ENCODE data around the gene CFHR4. TPM values are rescaled to one million over a fixed set of nuclear protein-coding genes. Genes with fewer than 3 reads are reported as not detected.

The CFHR4 gene
- total and polyA plus RNA-seq, 2 of the 4 experiments (the other 2 are of a cell fraction), result not detected

DNA sequence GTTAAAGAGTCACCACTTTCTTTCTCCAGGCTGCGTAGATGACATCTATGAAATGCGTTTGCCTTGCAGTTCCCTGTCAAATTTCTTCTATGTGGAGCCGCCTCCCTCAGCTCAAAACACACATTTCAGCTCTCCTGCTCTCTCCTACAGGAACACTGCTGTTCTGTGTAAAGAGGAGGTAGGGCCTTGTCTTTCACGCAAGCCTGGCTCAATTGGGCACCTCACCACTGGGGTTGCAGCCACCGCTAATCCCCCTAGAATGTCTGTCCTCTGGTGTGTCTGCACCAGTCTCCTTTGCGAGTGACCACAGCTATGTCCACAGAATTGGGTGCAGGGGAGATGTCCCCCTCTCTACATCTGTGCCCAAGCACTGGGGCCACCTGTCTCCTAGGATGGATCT is 31.8 kb upstream of the CFHR4 start:
- Histone ChIP-seq H2AFZ (replicated peaks; ENCODE audit: low read length, poor library complexity) (no peak overlapping the region), H2AK5ac (ENCODE audit: low read depth, low read length) (no peak overlapping the region), H3K4ac (ENCODE audit: low read depth, low read length) (no peak overlapping the region), H3K9me3 (ENCODE audit: control insufficient read depth, insufficient read depth, low read length) (no peaks in the 10 kb centered on the region), H3K9me1 (ENCODE audit: insufficient read depth, low read length) (no peaks in the 10 kb centered on the region), H4K20me1 (ENCODE audit: insufficient read depth, low read length) (no peaks in the 10 kb centered on the region), H3K4me1 (ENCODE audit: control insufficient read depth, insufficient read depth, low read length) (no peaks in the 10 kb centered on the region), H3K18ac (ENCODE audit: low read depth, low read length) (no peak overlapping the region), H2AK9ac (replicated peaks; ENCODE audit: low read depth, low read length, poor library complexity) (no peak overlapping the region), H3K27me3 (ENCODE audit: control insufficient read depth, insufficient read depth, low read length) (no peaks in the 10 kb centered on the region), H2BK5ac (ENCODE audit: low read depth, low read length, poor library complexity, severe bottlenecking) (no peak overlapping the region), H2BK15ac (ENCODE audit: low read depth, low read length) (no peak overlapping the region), H2BK20ac (ENCODE audit: low read depth, low read length) (no peak overlapping the region), H3K56ac (ENCODE audit: extremely low read depth, insufficient read depth, low read length) (no peak overlapping the region), H4K8ac (ENCODE audit: low read depth in 2 of 2, low read length in 2 of 2) (no peak overlapping the region), H2BK120ac (ENCODE audit: low read depth, low read length) (no peak overlapping the region), H3K4me2 (ENCODE audit: low read depth, low read length) (no peak overlapping the region), H3K79me1 (ENCODE audit: low read depth in 1 of 2, low read length in 2 of 2) (no peaks in the 10 kb centered on the region), H4K91ac (ENCODE audit: insufficient read depth, low read depth, low read length) (no peak overlapping the region), H3K27ac (ENCODE audit: insufficient read depth, low read length) (no peak overlapping the region), H3K36me3 (ENCODE audit: control insufficient read depth, insufficient read depth, low read length) (no peaks in the 10 kb centered on the region), H3K4me3 (ENCODE audit: insufficient read depth, low read depth, low read length) (no peak overlapping the region), H4K5ac (ENCODE audit: low read depth, low read length) (no peak overlapping the region), H3K9ac (ENCODE audit: low read depth, low read length) (no peak overlapping the region), H3K23ac (ENCODE audit: low read depth, low read length) (no peak overlapping the region), H3K14ac (replicated peaks; ENCODE audit: low read depth, low read length) (no peak overlapping the region)
- DNase-seq (no peak), ATAC-seq (ENCODE audit: low read depth) (no peak)
- BruUV-seq (replicated peaks), result no TSS peak
- dilution Hi-C loops (cut with HindIII; ENCODE audit: low sequenced_read_pairs, unreplicated experiment) (no loop called here), intact Hi-C loops (cut with micrococcal nuclease) (no loop called here), in situ Hi-C loops (cut with MboI; ENCODE audit: low sequenced_read_pairs) (no loop called here)
- ChIA-PET POLR2A (ENCODE audit: unreplicated experiment) (no interaction called here), CTCF (no interaction called here)
- WGBS, 2 experiments (ENCODE audit: extremely low coverage in 2 of 2, insufficient read length in 1 of 2), result no CpG with 5 or more reads among the region's 6 CpGs
- TF ChIP-seq RAD21 (IDR thresholded peaks at IDR 0.05; ENCODE audit: low read length), result no peak
